Activated T-cell treated with anti-CD3 and anti-CD28 coated beads for 4 hours (primary cell): Measurements from ENCODE around the gene RANBP1.

Experiments
- DNase-seq: peaks from one replicate; pipeline ENCODE4 v3.0.0-alpha.2; 2020

Gene RANBP1

DNA sequence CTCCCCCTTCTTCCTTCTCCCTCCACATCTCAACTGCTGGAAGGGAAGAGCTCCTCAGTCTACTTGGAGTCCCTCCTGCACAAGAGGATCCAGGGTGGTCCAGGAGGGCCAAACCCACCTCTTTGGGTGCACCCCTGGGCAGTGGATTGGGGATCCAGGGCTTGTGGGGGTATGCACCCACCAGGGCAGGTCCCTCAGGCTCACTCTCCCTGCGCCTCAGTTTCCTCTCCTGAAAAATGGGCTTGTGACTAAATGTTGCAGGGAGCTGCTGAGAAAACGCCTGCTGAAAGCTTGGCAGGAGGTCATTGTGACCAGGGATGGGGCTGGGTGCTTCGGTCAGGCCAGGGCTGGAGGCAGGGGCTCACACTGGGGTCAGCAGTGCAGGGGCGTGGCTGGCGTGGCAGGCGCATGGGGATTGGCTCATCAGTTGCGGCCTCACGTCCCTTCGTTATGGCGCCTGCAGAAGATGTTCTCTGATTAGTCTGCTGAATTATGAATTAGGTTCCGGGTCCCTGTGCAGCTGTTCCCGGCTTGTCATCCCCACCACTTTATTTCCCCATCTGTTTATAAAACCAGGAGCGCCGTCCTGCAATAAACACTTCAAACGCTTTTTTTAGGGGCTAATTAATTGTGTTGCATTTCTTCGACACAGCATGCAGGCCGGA is 60.6 kb downstream of the RANBP1 start:
- DNase-seq: no peak
